Measurements from ENCODE around the gene HOXB2. TPM values are rescaled to one million over a fixed set of nuclear protein-coding genes. Genes with fewer than 3 reads are reported as not detected.

The HOXB2 gene
- total RNA-seq, 1 experiment from 2014 or later: not detected

GRCh38 chr17:48571826-48572417 lies 27.0 kb upstream of the HOXB2 start:
- peaks cover 6 to 23% of the 10 kb centered on the region in 2 experiments for H3K4me1 Mint-ChIP-seq
- no peak overlapping the region for H3K23ac ChIP-seq (ENCODE audit: insufficient read length, low read depth, low read length)
- peaks cover 0 to 12% of the 10 kb centered on the region in 2 experiments; a peak in 1 of 5 replicates for H3K9me3 Mint-ChIP-seq
- no peak overlapping the region for H3K4ac ChIP-seq (ENCODE audit: low read depth, low read length)
- no peak overlapping the region for H3K14ac ChIP-seq (ENCODE audit: insufficient read depth, low read length)
- no peaks in the 10 kb centered on the region for H3K79me2 ChIP-seq (ENCODE audit: insufficient read depth, low read length)
- H3K36me3 Mint-ChIP-seq (ENCODE audit: insufficient read depth in 1 of 3, low read depth in 3 of 3): no peaks in the 10 kb centered on the region; a peak in 1 of 7 replicates
- TF ChIP-seq CTCF (conservative IDR thresholded peaks at IDR 0.05): no peak
- no peak overlapping the region for H2AFZ ChIP-seq (ENCODE audit: low read length)
- no peak overlapping the region for H3K56ac ChIP-seq (ENCODE audit: insufficient read length, low read depth, low read length)
- H4K91ac ChIP-seq (ENCODE audit: insufficient read length, low read depth, low read length): no peak overlapping the region
- peaks cover 4% of the 10 kb centered on the region for H4K20me1 ChIP-seq (ENCODE audit: control insufficient read depth, insufficient read depth, insufficient read length)
- no peak overlapping the region for H2BK5ac ChIP-seq (ENCODE audit: insufficient read length, low read length)
- no peak overlapping the region for H3K9ac ChIP-seq (ENCODE audit: extremely low read depth, insufficient read length, low read length)
- no peak for DNase-seq
- no peak overlapping the region for H3K18ac ChIP-seq (ENCODE audit: insufficient read length, low read depth, low read length)
- H2BK15ac ChIP-seq (ENCODE audit: low read depth, low read length): no peak overlapping the region; the same call in 1 of the 2 replicates
- no CpG with 5 or more reads among the region's 1 CpG for WGBS (ENCODE audit: extremely low coverage, insufficient read length, low lambda C conversion rate)
- H3T11ph ChIP-seq (ENCODE audit: low read length): no peak overlapping the region
- H4K5ac ChIP-seq (ENCODE audit: insufficient read length, low read depth, low read length): no peak overlapping the region
- H3K27ac ChIP-seq (ENCODE audit: insufficient read length, low read depth, low read length): no peak overlapping the region
- no peak overlapping the region for H3K4me2 ChIP-seq (ENCODE audit: insufficient read depth, insufficient read length, low read length)
- H2BK12ac ChIP-seq (ENCODE audit: insufficient read length, low read depth, low read length): no peak overlapping the region
- no peaks in the 10 kb centered on the region for H3K23me2 ChIP-seq (ENCODE audit: insufficient read length, low read depth, low read length, poor library complexity, severe bottlenecking)
- no peak overlapping the region for H3K4me3 Mint-ChIP-seq
- H2BK20ac ChIP-seq (ENCODE audit: low read depth, low read length, poor library complexity, severe bottlenecking): no peak overlapping the region
- no peak overlapping the region for H2BK120ac ChIP-seq (ENCODE audit: low read depth, low read length, poor library complexity, severe bottlenecking)
- H3K9me3 ChIP-seq (ENCODE audit: control insufficient read depth, low read depth, low read length): no peaks in the 10 kb centered on the region
- H3K79me1 ChIP-seq (ENCODE audit: insufficient read depth, low read depth, low read length, poor library complexity, severe bottlenecking): no peaks in the 10 kb centered on the region
- H2AK5ac ChIP-seq (ENCODE audit: insufficient read length, low read length): no peak overlapping the region
- no peak overlapping the region for H3K27ac Mint-ChIP-seq
- H4K8ac ChIP-seq (replicated peaks; ENCODE audit: insufficient read length, low read depth, low read length): no peak overlapping the region
- no peaks in the 10 kb centered on the region; the same call in 1 of the 2 replicates for H3K27me3 Mint-ChIP-seq (ENCODE audit: low read depth)
- H3K27me3 ChIP-seq (ENCODE audit: insufficient read depth, low read length): peaks cover 99% of the 10 kb centered on the region
- peaks cover 2% of the 10 kb centered on the region; the same call in 1 of the 2 replicates for H3K4me1 ChIP-seq (ENCODE audit: insufficient read depth, low read length)
